HCT116 (cell line): Measurements from ENCODE around the gene COA1. TPM values are rescaled to one million over a fixed set of nuclear protein-coding genes. Genes with fewer than 3 reads are reported as not detected.

ENCODE experiments used
- ATAC-seq: fragments of 200-7000 bp; cut with Tn5 transposase; 2 replicates; pipeline ENCODE4 v1.9.1; 2020; ENCODE audit warnings: mild to moderate bottlenecking, moderate library complexity
- BruUV-seq: library from RNA; stranded (reverse); fragments of 400-500 nt; replicated peaks from 2 replicates; lab custom pipeline; 2021; lab: Mats Ljungman, UMichigan
- CTCF ChIA-PET: fragments of 300-600 bp; sonication (Branson Sonifier 250); formaldehyde crosslinking; loops from one replicate; lab custom pipeline; 2021; ENCODE audit warnings: antibody characterized with exemption; lab: Charles Lee
- POLR2A ChIA-PET: fragments of 300-600, 350-600 bp; sonication (Branson Sonifier 250); formaldehyde crosslinking; loops from one replicate; lab custom pipeline; 2021; ENCODE audit warnings: antibody characterized with exemption; lab: Charles Lee
- RAD21 ChIA-PET, 2 experiments: fragments of 300-600 bp; sonication (Branson Sonifier 250); formaldehyde crosslinking; loops; one replicate each; lab custom pipeline; 2023; ENCODE audit warnings: low total read pairs in 2 of 2; ENCODE audit not compliant: uncharacterized antibody in 2 of 2, unreplicated experiment in 2 of 2, low non-redundant PET in 1 of 2; lab: Charles Lee
- DNase-seq: peaks from one replicate; pipeline ENCODE4 v3.0.0-alpha.2; 2010; ENCODE audit warnings: low read depth, low spot score
- H2AFZ ChIP-seq: fragments of 200-600 bp; shearing (Covaris generic), sonication (generic); 2 replicates; pipeline ENCODE4 v1.6.1; 2017; ENCODE audit warnings: low read depth, mixed run types, mixed read lengths, antibody characterized with exemption, low read length; ENCODE audit not compliant: poor library complexity, severe bottlenecking
- H3K27ac ChIP-seq: 2 replicates; pipeline ENCODE4 v1.5.1; 2012; ENCODE audit warnings: low read depth, low read length
- H3K27me3 ChIP-seq: fragments of 200-600 bp; sonication (generic); 2 replicates; pipeline ENCODE4 v1.6.1; 2016; ENCODE audit warnings: mixed run types, low read length, mixed read lengths; ENCODE audit not compliant: insufficient read depth
- H3K36me3 ChIP-seq, 2 experiments: fragments of 200-500 bp in 1 of 2; fragments of 200-600 bp in 1 of 2; sonication (Bioruptor generic) in 1 of 2; sonication (generic) in 1 of 2; 2 replicates each; pipeline versions ENCODE4 v1.5.1 to v1.6.1; 2014 to 2016; ENCODE audit warnings: low read length in 2 of 2, inconsistent platforms in 1 of 2, mixed read lengths in 1 of 2, mixed run types in 1 of 2; ENCODE audit not compliant: insufficient read depth in 2 of 2, control insufficient read depth in 1 of 2
- H3K4me1 ChIP-seq, 2 experiments: fragments of 200-600 bp in 1 of 2; sonication (generic) in 1 of 2; 2 replicates each; pipeline versions ENCODE4 v1.5.1 to v1.6.1; 2012 to 2017; ENCODE audit warnings: low read length in 2 of 2, inconsistent platforms in 1 of 2, mild to moderate bottlenecking in 1 of 2, mixed read lengths in 1 of 2, mixed run types in 1 of 2, moderate library complexity in 1 of 2; ENCODE audit not compliant: insufficient read depth in 2 of 2, control insufficient read depth in 1 of 2
- H3K4me2 ChIP-seq: fragments of 200-600 bp; sonication (generic); 2 replicates; pipeline ENCODE4 v1.6.1; 2017; ENCODE audit warnings: mixed run types, low read length, mixed read lengths
- H3K4me3 ChIP-seq, 2 experiments: fragments of 200-600 bp in 1 of 2; sonication (generic) in 1 of 2; replicated peaks in 1 of 2; 2 replicates each; pipeline ENCODE4 v1.5.1; 2011 to 2016; ENCODE audit warnings: low read length in 2 of 2, control low read depth in 1 of 2, low read depth in 1 of 2, mild to moderate bottlenecking in 1 of 2, mixed read lengths in 1 of 2, mixed run types in 1 of 2
- H3K79me2 ChIP-seq: fragments of 200-600 bp; sonication (generic); 2 replicates; pipeline ENCODE4 v1.6.1; 2017; ENCODE audit warnings: mild to moderate bottlenecking, mixed run types, low read length, moderate library complexity, mixed read lengths; ENCODE audit not compliant: insufficient read depth
- H3K9ac ChIP-seq: fragments of 200-600 bp; sonication (generic); 2 replicates; pipeline ENCODE4 v1.6.1; 2016; ENCODE audit warnings: low read length, mixed read lengths
- H3K9me2 ChIP-seq: fragments of 200-600 bp; sonication (generic), shearing (Covaris generic); 2 replicates; pipeline ENCODE4 v1.6.1; 2017; ENCODE audit warnings: mixed run types, mild to moderate bottlenecking, moderate library complexity; ENCODE audit not compliant: insufficient read depth
- H3K9me3 ChIP-seq, 2 experiments: fragments of 200-500 bp in 1 of 2; fragments of 200-600 bp in 1 of 2; sonication (Bioruptor generic) in 1 of 2; sonication (generic) in 1 of 2; 2 replicates each; pipeline ENCODE4 v1.6.1; 2014 to 2017; ENCODE audit warnings: low read length in 2 of 2, mixed read lengths in 2 of 2, inconsistent platforms in 1 of 2, low read depth in 1 of 2, mild to moderate bottlenecking in 1 of 2, mixed run types in 1 of 2, moderate library complexity in 1 of 2; ENCODE audit not compliant: control insufficient read depth in 1 of 2, insufficient read depth in 1 of 2
- H4K20me1 ChIP-seq: fragments of 200-600 bp; sonication (generic), shearing (Covaris generic); 2 replicates; pipeline ENCODE4 v1.6.1; 2017; ENCODE audit warnings: mixed run types, mild to moderate bottlenecking, moderate library complexity; ENCODE audit not compliant: insufficient read depth
- EGR1 ChIP-seq: IDR thresholded peaks from 2 replicates; pipeline ENCODE4 v1.6.1; 2012; ENCODE audit warnings: low read depth
- EZH2 ChIP-seq: fragments of 200-600 bp; sonication (generic); IDR thresholded peaks from 2 replicates; pipeline ENCODE4 v1.6.1; 2017; ENCODE audit warnings: antibody characterized with exemption, mixed run types
- EZH2phosphoT487 ChIP-seq: fragments of 200-600 bp; IDR thresholded peaks from 2 replicates; pipeline ENCODE4 v1.6.1; 2018; ENCODE audit warnings: antibody characterized with exemption, borderline replicate concordance
- FOSL1 ChIP-seq: IDR thresholded peaks from 2 replicates; pipeline ENCODE4 v1.6.1; 2012; ENCODE audit warnings: low read depth
- POLR2A ChIP-seq: IDR thresholded peaks from 2 replicates; pipeline ENCODE4 v1.7.0; 2011; ENCODE audit warnings: borderline replicate concordance; ENCODE audit not compliant: insufficient read depth, insufficient read length; ENCODE audit errors: extremely low read depth
- RAD21 ChIP-seq: IDR thresholded peaks from 2 replicates; pipeline ENCODE4 v1.6.1; 2012; ENCODE audit warnings: low read depth, mild to moderate bottlenecking
- SIN3A ChIP-seq: IDR thresholded peaks from 2 replicates; pipeline ENCODE4 v1.6.1; 2012; ENCODE audit warnings: low read depth
- YY1 ChIP-seq: IDR thresholded peaks from 2 replicates; pipeline ENCODE4 v1.6.1; 2011; ENCODE audit warnings: low read length, low read depth, moderate library complexity, mild to moderate bottlenecking; ENCODE audit not compliant: insufficient replicate concordance; ENCODE audit errors: extremely low read depth
- ZBTB33 ChIP-seq: IDR thresholded peaks from 2 replicates; pipeline ENCODE4 v1.6.1; 2011; ENCODE audit warnings: mild to moderate bottlenecking, low read length, moderate library complexity; ENCODE audit not compliant: insufficient replicate concordance; ENCODE audit errors: extremely low read depth
- ZNF274 ChIP-seq: fragments of 200-500 bp; sonication (Bioruptor generic); IDR thresholded peaks from 2 replicates; pipeline ENCODE4 v1.6.1; 2014; ENCODE audit warnings: mild to moderate bottlenecking, low read depth, low read length, inconsistent platforms
- intact Hi-C: fragments of 100-400 bp; cut with micrococcal nuclease; formaldehyde crosslinking; loops from 2 replicates; pipeline ENCODE4 v1.10.0; 2022
- total RNA-seq: library from RNA; stranded (reverse); gene quantifications from one replicate; pipeline ENCODE4 v1.2.1, GENCODE V29; 2021; ENCODE audit not compliant: unreplicated experiment

The COA1 gene
- total RNA-seq, 1 experiment from 2014 or later: 78.5 TPM

GRCh38 chr7:43726466-43726865 is 2.9 kb downstream of the COA1 start (continued):
- no peak for TF ChIP-seq ZBTB33
- no peak for TF ChIP-seq SIN3A
- no peak for TF ChIP-seq YY1
- no peak for TF ChIP-seq EGR1

DNA sequence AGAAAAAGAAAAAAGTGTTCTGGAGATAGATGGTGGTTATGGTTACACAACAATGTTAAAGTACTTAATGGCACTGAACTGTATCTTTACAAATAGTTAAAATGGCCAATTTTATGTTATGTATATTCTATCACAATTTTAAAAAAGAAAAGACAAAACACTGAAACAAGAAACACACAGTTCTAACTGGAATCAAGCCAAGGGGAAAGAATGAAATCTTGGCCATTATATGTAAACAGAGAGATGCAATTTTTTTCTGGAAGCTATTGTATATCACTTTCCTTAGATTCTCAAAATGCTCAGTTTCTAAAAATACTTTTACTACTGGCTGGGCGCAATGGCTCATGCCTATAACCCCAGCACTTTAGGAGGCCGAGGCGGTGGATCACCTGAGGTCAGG is 4.1 kb downstream of the COA1 start:
- H4K20me1 ChIP-seq: peaks cover 31% of the 10 kb centered on the region; the same call in 1 of the 2 replicates
- no peak overlapping the region for H3K27ac ChIP-seq
- BruUV-seq: no TSS peak
- TF ChIP-seq EZH2 (no peak), ZNF274 (no peak), EZH2phosphoT487 (no peak), POLR2A (no peak), RAD21 (no peak), FOSL1 (no peak)
- peaks cover 96% of the 10 kb centered on the region for H3K79me2 ChIP-seq
- H3K4me1 ChIP-seq: peaks cover 2 to 7% of the 10 kb centered on the region in 2 experiments; a peak in 3 of 4 replicates
- ATAC-seq (no peak), DNase-seq (no peak)
- H3K36me3 ChIP-seq: no peaks in the 10 kb centered on the region
- ChIA-PET POLR2A (no interaction called here), RAD21 (no interaction called here), CTCF (no interaction called here)
- H3K9ac ChIP-seq: no peak overlapping the region
- H3K9me2 ChIP-seq: no peaks in the 10 kb centered on the region
- H3K27me3 ChIP-seq: no peaks in the 10 kb centered on the region
- H3K4me3 ChIP-seq: no peak overlapping the region
- no peak overlapping the region for H2AFZ ChIP-seq
- H3K9me3 ChIP-seq: no peaks in the 10 kb centered on the region
- H3K4me2 ChIP-seq: no peak overlapping the region
- intact Hi-C loops: loop anchor here (10.0 kb wide), 1 partner anchor 790 kb away; the partner anchor contains the start of genes MRPL32 and PSMA2
